T-helper 2 cell treated with Interferon-gamma antibody and Interleukin-4, amounts not matched to agents 5 μg/mL and 100 μg/mL, for 36 hours (primary cell): ENCODE measurements around the gene SPDYE5.
"Not testable (repeated sequence)": the region's sequence is repeated elsewhere in the genome, so short reads cannot be mapped to it uniquely, and the experiment has no call there.

Experiments
- DNase-seq: peaks from one replicate; pipeline ENCODE4 v3.0.0; 2021; ENCODE audit warnings: low spot score
- H3K27ac Mint-ChIP-seq: one replicate; pipeline ENCODE4 v1.8.0; 2021; ENCODE audit warnings: mild to moderate bottlenecking, mixed read lengths
- H3K27me3 Mint-ChIP-seq: one replicate; pipeline ENCODE4 v1.8.0; 2021; ENCODE audit warnings: low read depth, mixed read lengths
- H3K36me3 Mint-ChIP-seq: one replicate; pipeline ENCODE4 v1.8.0; 2021; ENCODE audit warnings: low read depth, mixed read lengths
- H3K4me1 Mint-ChIP-seq: one replicate; pipeline ENCODE4 v1.8.0; 2021; ENCODE audit warnings: low read depth, mixed read lengths
- H3K4me3 Mint-ChIP-seq: one replicate; pipeline ENCODE4 v1.8.0; 2022; ENCODE audit warnings: mild to moderate bottlenecking, moderate library complexity, mixed read lengths
- H3K9me3 Mint-ChIP-seq: one replicate; pipeline ENCODE4 v1.8.0; 2021; ENCODE audit warnings: mixed read lengths

Gene SPDYE5

DNA sequence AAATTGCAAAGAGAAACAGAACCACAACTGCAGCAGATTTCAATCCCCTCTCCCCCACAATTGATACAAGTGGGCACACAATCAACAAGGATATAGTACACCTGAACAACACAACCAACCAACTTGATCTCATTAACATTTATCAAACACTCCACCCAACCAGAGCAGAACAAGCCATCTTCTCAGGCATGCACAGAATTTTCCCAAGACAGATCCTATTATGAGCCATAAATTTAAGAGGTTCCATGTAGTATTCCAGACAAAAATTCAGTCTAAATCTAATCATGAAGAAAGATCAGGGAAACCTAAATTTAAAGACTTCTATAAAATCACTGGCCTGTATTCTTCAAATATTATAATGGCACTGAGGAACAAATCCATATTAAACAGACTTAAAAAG is 29.6 kb downstream of the SPDYE5 start:
- not testable (repeated sequence) for H3K27ac Mint-ChIP-seq, H3K4me3 Mint-ChIP-seq, DNase-seq, H3K27me3 Mint-ChIP-seq
- H3K36me3 Mint-ChIP-seq: peaks cover 65% of the 10 kb centered on the region
- H3K9me3 Mint-ChIP-seq: peaks cover 28% of the 10 kb centered on the region
- peaks cover 13% of the 10 kb centered on the region for H3K4me1 Mint-ChIP-seq

DNA sequence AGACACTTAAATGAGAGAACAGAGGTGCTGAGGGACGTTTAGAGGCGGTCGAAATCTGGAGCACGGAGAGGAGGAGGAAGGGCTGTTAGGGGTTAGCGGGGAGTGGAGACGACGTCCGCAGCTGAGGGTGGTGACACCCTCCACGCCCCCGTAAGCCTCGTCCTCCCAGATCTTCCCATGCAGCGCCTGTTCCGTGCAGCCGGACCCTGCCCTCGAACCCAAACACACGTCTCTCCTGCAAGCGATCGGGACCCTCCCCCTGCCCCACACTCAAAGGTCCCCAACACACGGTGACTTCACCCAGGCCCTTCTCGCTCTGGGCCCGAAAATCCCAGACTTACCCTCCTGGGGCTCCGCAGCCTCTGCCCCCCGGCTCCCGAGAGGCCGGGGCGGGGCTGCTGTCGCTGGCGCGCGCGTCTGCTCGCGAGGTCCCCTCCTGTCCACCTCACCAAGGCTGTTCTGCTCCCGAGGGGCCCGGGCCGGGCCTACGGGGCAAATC is 35.2 kb downstream of the SPDYE5 start:
- not testable (repeated sequence) for H3K9me3 Mint-ChIP-seq, H3K27me3 Mint-ChIP-seq
- Mint-ChIP-seq H3K4me1 (peaks cover 16% of the 10 kb centered on the region), H3K4me3 (peak overlapping the region; percentile 91), H3K36me3 (peaks cover 34% of the 10 kb centered on the region), H3K27ac (peak overlapping the region; percentile 82)
- DNase-seq: peak; percentile 14

DNA sequence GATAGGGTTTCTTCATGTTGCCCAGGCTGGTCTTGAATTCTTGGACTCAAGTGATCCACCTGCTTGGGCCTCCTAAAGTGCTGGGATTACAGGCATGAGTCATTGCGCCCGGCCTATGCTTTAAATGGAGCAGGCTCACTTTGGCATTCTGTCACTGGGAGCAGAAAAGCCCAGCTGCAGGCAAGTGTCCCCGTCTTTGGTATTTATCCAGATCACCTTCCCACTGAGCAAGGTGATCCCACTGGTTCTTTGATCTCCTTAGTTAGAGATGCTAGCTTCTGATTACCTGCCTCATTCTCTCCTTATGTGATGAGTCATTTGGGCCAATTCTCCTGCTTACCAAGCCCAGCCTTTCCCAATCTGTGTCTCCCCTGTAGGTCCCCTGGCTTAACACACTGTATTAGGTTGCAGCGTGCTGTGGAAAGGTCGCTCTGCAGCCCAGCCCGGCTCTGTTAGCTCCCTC is 39.3 kb downstream of the SPDYE5 start:
- Mint-ChIP-seq H3K4me3 (no peak overlapping the region), H3K4me1 (peaks cover 15% of the 10 kb centered on the region), H3K9me3 (no peaks in the 10 kb centered on the region), H3K36me3 (peaks cover 4% of the 10 kb centered on the region), H3K27me3 (no peaks in the 10 kb centered on the region), H3K27ac (no peak overlapping the region)
- DNase-seq: no peak

DNA sequence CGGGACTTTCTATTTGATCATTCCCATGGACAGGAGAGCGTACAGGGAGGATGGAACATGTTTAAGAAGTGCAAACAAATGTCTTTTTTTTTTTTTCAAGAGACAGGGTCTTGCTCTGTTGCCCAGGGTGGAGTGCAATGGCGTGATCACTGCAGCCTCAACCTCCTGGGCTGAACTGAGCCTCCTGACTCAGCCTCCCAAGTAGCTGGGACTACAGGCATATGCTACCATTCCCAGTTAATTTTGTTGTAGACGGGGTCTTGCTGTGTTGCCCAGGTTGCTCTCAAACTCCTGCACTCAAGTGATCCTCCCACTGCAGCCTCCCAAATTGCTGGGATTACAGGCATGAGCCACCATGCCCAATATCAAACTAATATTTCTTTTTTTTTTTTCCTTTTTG is 40.5 kb downstream of the SPDYE5 start:
- no peak overlapping the region for H3K4me3 Mint-ChIP-seq
- H3K36me3 Mint-ChIP-seq: peaks cover 3% of the 10 kb centered on the region
- H3K4me1 Mint-ChIP-seq: peaks cover 12% of the 10 kb centered on the region
- no peaks in the 10 kb centered on the region for H3K9me3 Mint-ChIP-seq
- H3K27ac Mint-ChIP-seq: no peak overlapping the region
- DNase-seq: no peak
- H3K27me3 Mint-ChIP-seq: no peaks in the 10 kb centered on the region

DNA sequence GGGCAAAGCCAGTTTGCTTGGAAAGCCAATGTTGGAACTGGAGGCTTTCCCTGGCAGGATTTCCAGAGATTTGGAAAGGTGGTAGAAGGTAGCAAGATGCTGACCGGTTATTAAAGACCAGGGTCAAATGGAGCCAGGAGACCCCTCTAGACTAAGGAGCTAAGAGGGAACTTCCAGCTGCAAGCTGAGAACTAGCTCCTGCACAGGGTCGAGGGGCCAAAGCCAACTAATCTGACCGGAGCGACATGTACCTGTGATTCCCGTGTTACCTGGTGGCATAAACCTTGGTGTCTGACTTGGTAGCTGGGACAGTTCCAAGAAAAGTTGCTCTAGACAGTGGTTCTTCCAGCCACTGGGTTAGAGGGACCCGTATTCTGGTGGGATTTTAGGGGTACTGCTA is 41.8 kb downstream of the SPDYE5 start:
- DNase-seq: no peak
- Mint-ChIP-seq H3K9me3 (no peaks in the 10 kb centered on the region), H3K36me3 (peaks cover 3% of the 10 kb centered on the region), H3K4me3 (no peak overlapping the region), H3K27me3 (no peaks in the 10 kb centered on the region), H3K4me1 (peaks cover 8% of the 10 kb centered on the region), H3K27ac (no peak overlapping the region)

DNA sequence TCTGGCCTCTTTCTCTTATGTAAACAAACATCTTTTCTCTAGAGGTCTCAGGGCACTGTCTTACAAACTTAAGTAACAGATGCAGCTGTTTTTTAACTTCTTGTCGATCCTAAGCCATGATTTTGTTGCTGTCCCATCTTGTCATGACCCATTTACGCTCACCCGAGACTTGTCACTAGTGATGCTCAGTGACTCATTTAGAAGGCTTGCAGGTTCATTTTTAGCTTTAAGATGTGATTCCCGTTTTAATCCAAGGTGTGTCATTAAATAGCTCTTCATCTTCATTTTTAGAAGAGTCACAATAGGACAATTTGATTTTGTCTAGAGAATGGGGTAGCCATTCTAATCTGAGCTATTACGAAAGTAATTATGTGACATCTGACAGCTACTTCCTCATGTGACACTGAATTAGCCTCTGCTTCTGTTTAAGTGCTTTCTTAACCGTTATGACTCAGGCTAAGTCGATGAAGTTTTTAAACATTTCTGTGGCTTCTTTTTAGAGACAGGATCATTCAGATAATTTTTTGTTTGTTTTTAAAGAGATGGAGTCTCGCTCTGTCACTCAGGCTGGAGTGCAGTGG is 42.7 kb downstream of the SPDYE5 start:
- Mint-ChIP-seq H3K27me3 (no peaks in the 10 kb centered on the region), H3K9me3 (no peaks in the 10 kb centered on the region), H3K36me3 (peaks cover 3% of the 10 kb centered on the region), H3K4me1 (peaks cover 8% of the 10 kb centered on the region), H3K4me3 (no peak overlapping the region), H3K27ac (peak overlapping the region; percentile 32)
- no peak for DNase-seq

DNA sequence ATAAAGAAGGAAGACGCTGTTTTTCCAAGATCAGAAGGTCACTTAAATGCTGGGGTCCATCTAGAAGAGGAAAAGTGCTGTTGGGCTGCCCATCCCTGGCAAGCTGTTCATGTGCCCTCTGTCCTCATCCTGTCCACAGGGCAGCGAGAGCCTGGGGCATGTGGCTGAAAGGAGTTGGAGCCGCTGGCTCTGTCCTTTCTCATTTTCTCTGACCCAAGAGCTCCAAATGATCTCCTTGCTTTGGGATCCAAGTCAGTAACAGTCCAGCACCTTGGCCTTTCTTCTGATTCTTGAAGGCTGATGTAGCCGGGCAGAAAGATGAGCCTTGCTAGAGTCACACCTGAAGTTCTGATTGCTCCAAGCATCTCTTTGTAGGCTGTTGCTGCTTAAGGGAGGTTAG is 44.4 kb downstream of the SPDYE5 start:
- no peak overlapping the region for H3K27ac Mint-ChIP-seq
- H3K4me3 Mint-ChIP-seq: no peak overlapping the region
- DNase-seq: no peak
- no peaks in the 10 kb centered on the region for H3K9me3 Mint-ChIP-seq
- H3K4me1 Mint-ChIP-seq: peaks cover 8% of the 10 kb centered on the region
- H3K27me3 Mint-ChIP-seq: no peaks in the 10 kb centered on the region
- peaks cover 3% of the 10 kb centered on the region for H3K36me3 Mint-ChIP-seq

DNA sequence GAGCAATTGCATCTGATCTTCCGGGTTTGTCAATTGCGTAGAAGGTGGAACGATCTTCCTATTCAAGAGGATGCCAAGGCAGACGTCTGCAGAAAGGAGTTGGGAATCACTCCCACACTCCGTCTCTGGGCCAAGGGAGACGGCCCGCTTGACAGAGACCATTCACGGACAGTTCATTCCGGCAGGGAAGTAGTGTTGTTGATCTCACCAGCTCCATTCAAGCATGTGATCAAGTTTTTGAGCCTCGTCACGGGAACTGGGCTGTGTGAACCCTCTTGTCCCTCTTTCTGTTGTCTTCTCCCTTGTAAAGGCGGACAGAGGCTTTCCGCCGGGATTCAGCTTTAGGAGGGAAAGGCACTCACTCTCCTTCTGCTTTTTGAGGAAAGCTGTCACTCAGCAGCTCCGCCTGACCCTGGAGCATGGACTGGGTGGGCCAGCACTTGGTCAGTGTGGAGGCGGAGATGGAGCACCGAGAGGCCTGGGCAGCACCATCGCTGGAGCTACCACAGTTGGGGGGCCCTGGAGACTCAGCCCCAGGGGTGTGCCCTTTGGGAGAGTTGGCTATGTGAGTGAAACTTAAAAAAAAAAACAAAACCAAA is 44.9 kb downstream of the SPDYE5 start:
- no peak overlapping the region for H3K27ac Mint-ChIP-seq
- H3K36me3 Mint-ChIP-seq: peaks cover 3% of the 10 kb centered on the region
- DNase-seq: no peak
- H3K27me3 Mint-ChIP-seq: no peaks in the 10 kb centered on the region
- no peaks in the 10 kb centered on the region for H3K9me3 Mint-ChIP-seq
- peaks cover 8% of the 10 kb centered on the region for H3K4me1 Mint-ChIP-seq
- H3K4me3 Mint-ChIP-seq: no peak overlapping the region

DNA sequence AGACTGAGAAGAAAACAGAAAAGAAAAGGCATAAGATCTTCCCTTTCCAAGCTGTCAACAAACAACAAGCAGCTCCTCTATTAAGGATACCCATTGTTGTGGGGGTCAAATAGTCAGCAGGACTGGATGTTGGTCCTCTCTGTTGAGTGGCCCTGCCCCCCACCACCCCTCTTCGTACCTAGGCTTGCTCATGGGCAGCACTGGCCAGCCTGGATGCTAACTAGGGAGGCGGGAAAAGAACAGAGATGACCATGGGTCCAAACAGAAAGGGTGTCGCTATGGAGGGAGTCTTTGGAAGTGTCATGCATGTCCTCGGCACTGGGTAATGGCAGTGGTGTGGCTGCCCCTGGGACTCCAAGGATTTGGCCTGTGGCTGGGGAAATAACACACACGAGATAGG is 45.6 kb downstream of the SPDYE5 start:
- H3K4me1 Mint-ChIP-seq: peaks cover 8% of the 10 kb centered on the region
- H3K27me3 Mint-ChIP-seq: no peaks in the 10 kb centered on the region
- DNase-seq: no peak
- no peak overlapping the region for H3K27ac Mint-ChIP-seq
- no peak overlapping the region for H3K4me3 Mint-ChIP-seq
- H3K36me3 Mint-ChIP-seq: peaks cover 3% of the 10 kb centered on the region
- H3K9me3 Mint-ChIP-seq: no peaks in the 10 kb centered on the region

DNA sequence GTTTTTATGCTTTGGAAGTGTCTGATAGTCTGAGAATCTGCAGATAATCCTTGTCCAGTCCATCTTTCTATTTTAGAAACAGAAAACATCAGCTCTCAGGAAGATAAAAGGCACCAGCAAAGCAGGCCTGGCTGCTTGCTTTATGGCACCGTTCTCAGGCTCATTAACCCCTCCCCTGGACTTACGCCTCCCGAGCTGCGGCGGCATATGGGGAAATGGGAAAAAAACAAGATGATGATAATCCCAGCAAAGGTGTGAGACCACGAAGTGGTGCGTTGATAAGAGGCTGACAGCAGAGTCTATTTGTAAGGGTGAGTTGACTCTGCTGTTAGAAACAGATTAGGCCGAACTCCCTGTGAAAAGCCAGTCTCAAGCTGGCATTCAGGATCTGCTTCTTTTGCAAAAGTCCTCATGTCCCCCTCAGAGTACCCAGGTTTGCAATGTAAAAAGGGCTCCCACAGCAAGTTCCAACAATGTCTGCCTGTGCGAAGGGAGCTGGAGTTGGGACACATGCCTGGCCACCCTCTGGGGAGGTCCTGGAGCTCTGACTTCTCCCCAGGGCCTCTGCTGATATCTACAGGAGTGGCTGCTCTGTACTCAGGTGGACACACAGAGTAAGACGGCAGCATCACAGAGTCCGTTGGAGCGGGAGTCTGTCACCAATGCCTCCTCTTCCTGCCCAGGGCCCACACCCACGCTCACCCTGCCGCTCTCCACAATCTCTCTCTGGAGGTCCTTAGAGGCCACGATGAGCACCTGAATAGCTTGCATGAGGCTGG is 54.3 kb downstream of the SPDYE5 start:
- no peaks in the 10 kb centered on the region for H3K36me3 Mint-ChIP-seq
- no peaks in the 10 kb centered on the region for H3K27me3 Mint-ChIP-seq
- DNase-seq: no peak
- H3K9me3 Mint-ChIP-seq: no peaks in the 10 kb centered on the region
- no peak overlapping the region for H3K27ac Mint-ChIP-seq
- H3K4me3 Mint-ChIP-seq: no peak overlapping the region
- H3K4me1 Mint-ChIP-seq: no peaks in the 10 kb centered on the region
